Measurements from ENCODE around the gene JTB.

Gene JTB

GRCh38 chr1:153929981-153930948 is 47.2 kb downstream of the JTB start:
- DNase-seq: no peak

DNA sequence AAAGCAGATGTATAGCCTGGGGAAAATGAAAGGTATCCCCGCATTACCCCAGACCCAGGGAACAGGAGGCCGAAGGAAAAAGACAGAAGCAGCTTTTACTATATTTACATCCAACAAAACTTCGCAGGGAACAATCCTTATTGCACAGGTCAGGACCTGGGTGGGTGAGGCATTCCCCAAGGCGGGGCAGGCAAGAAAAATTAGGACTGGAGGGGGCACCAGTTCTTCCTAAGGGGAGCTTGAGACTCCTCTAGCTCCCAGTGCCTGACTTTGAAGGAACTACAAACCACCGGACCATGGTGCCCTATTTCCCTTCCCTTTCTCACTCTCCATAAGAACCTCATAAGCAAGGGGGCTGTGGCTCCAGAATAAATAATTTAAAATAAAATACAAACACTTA is 48.0 kb downstream of the JTB start:
- DNase-seq: no peak

DNA sequence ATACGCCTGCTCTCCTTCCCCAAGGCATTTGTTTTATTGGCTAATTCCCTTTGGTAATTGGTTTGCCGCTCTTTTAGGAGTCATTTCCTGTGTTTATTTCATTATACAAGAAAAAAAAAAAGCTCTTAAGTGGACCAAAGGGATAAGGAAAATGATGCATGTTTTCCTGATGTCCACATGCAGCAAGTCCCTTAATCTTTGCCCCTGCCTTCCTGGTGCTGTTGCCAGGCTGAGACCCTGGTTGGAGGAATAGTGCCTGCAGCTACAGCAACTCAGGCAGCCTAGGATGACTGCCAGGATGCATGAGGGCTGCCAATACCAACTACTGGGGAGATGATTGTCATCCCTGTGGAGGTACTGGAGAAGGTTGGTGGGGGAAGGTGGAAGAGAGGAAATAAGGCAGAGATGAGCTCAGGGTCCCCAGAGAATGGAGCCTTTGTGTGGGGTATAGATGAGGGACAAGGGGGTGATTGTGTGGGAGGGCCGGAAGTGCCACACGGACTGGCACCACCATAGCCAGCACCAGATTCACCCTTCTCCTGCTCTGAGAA is 48.6 kb downstream of the JTB start:
- DNase-seq: no peak

DNA sequence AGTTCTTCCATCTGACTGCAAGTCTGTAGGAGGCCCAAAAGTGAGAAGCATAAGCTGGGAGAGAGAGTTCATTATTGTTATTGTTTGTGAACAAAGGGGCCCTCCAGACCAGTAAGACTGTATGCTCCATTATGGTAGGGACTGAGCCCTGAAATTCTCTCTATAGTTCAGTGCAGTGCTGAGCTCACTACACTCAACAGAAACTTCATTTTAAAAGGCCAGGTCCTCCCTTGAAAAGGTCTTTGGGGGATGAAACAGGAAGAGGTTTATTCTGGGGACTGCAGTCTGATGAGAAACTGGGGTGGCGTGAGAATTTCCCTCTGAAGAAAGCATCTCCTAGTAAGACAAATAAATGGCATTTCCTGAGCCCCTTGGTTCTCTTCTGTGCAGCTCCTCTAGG is 49.2 kb downstream of the JTB start:
- no peak for DNase-seq

DNA sequence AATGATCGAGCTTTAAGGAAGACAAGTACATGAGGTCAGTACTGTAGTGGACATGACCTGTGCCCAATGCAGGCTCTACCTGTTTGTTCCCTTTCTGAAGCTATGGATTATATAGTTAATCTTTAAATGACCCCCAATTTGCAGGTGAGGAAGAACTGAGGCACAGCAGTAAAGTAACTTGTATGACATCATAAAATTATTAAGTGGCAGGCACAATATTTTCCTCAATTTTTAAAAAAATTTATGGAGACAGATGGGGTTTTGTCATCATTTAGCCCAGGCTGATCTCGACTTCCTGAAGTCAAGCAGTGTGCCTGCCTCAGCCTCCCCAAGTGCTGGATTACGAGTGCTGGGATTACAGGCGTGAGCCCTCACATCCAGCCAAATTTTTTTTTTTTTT is 51.1 kb downstream of the JTB start:
- no peak for DNase-seq

Measured in NCI-H1417 (cell line).